ENCODE data around the gene MUC6.

DNA sequence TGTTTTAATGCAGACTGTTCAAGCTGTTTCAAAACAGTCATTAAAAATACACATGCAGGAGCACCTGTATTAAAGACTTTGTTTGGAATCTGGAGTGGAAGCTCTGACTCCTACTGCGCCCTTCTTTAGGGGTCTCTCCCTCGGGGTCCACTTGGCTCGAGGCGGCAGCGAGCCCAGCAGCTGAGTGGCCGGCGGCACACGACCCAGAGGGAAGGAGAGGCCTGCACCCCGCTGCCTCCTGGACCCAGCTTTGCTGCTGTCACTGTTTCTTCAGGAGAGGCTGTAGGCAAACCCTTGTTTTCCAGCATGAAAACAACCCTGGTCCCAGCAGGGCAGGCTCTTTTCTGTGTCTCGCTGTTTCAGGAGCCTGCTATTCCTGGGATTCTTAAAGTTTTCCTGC is 29.2 kb downstream of the MUC6 start:
- no peak for TF ChIP-seq EZH2phosphoT487 (IDR thresholded peaks at IDR 0.05; ENCODE audit: low read length)
- TF ChIP-seq, protein P1, sequence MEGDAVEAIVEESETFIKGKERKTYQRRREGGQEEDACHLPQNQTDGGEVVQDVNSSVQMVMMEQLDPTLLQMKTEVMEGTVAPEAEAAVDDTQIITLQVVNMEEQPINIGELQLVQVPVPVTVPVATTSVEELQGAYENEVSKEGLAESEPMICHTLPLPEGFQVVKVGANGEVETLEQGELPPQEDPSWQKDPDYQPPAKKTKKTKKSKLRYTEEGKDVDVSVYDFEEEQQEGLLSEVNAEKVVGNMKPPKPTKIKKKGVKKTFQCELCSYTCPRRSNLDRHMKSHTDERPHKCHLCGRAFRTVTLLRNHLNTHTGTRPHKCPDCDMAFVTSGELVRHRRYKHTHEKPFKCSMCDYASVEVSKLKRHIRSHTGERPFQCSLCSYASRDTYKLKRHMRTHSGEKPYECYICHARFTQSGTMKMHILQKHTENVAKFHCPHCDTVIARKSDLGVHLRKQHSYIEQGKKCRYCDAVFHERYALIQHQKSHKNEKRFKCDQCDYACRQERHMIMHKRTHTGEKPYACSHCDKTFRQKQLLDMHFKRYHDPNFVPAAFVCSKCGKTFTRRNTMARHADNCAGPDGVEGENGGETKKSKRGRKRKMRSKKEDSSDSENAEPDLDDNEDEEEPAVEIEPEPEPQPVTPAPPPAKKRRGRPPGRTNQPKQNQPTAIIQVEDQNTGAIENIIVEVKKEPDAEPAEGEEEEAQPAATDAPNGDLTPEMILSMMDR (IDR thresholded peaks at IDR 0.05; ENCODE audit: low read length): no peak
- TF ChIP-seq EZH2 (optimal IDR thresholded peaks at IDR 0.05; ENCODE audit: low read depth, low read length): no peak
